EL (cell line): ENCODE results near the gene TRAF5.
"Not testable (repeated sequence)": the region's sequence is repeated elsewhere in the genome, so short reads cannot be mapped to it uniquely, and the experiment has no call there.

Source experiments
- DNase-seq: peaks from one replicate; pipeline ENCODE4 v3.0.0-alpha.2; 2016

The TRAF5 gene

DNA sequence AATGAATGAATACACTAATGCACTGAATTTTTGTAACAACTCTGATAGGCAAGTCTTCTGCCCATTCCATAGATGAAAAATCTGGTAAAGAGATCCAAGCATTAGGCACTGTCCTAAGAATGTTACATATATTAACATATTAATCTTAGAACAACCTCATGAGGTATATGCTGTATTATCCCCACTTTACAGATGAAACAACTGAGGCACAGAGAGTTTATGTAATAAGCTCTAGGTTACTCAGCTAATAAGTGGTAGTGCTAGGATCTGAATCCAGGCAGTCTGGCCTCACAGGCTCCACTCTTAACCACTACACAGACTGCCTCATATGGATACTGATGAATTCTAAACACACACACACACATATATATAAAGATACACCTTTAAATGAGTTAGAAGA is 52.8 kb downstream of the TRAF5 start:
- no peak for DNase-seq

DNA sequence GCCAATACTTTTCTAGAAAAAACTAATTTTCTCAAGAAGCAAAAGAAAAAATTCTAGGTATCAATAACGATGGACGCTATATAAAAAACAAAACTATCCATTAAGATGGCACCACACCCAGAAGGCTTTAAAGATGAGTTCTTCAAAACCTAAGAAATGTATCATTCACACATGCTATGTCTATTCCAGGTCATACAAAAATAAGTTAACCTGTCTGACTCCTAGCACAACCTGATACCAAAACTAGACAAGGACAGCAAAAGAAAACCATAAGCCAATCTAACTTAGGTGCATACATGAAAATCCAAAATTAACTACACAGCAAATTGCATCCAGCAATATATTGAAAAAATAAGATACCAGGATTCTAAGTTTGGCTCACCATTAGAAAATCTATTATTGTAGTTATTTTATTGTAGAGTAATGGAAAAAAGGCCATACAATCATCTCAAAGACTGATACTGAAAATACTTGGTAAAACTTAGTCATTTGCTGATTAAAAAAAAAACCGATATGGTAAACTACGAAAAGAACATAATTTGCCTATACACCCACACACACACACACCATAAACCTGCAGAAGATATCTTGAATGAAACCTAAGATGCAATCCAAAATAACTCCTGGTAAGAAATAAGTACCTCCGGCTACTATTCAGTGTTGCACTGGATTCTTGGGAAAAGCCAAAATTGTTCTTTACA is 55.0 kb downstream of the TRAF5 start:
- no peak for DNase-seq

DNA sequence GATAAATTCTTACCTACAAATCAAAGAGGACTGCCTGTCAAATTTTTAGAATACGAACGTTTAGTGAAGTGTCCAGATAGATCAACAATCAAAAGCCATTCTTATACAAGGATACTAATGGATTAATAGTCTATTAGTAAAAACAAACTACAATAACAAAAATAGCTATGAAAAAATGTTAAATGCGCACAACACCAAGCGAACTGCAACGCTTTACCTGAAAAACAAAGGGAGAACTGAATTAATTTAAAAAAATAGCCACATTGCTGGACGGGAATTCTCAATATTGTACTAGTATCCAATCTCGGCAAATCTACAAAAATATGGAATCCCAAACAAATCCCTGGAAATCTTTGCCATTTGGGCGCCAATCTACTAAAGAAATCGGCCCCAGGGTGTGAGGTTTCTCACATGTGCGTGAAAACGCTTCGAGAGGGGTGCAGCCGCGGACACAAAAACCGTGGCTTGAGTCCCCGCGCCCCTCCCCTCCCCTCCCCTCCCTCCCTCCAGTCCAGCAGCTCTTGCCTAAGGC is 55.6 kb downstream of the TRAF5 start:
- DNase-seq = no peak

DNA sequence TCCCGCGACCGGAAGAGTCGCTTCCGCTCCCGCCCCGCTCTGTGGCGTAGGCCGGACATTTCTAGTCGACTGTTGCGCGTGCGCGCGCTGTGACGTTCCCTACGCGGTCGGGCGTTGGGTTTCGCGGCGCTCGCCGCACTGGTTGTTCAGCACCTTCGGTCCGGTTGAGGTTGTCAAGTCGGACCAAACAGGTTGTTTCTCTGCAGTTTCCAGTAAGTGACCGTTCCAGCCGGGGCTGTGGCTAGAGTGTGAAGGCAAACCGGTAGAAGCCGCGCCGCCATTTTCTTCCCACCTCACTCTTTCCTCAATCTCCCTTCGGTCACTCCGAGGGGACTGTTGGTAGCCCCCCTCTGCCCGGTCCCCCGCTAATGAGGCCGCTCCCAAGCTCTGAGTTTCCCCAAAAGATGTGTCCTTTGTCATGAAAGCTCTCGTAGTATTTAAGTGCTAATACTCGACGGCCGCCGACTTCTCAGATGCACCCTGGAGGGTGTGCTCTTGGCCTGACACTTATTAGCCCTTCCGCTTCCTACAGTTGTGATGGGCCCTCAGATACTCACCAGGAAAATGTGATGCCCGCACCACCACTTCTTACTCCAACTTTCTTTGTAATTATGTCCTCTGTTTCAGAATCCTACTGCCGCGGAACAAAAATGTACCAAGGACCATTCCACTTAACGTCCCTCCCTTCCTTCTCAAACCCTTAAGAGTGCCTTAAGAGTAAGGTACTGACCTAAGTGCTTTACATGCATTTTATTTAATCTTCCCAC is 56.3 kb downstream of the TRAF5 start:
- peak; percentile 92 for DNase-seq

DNA sequence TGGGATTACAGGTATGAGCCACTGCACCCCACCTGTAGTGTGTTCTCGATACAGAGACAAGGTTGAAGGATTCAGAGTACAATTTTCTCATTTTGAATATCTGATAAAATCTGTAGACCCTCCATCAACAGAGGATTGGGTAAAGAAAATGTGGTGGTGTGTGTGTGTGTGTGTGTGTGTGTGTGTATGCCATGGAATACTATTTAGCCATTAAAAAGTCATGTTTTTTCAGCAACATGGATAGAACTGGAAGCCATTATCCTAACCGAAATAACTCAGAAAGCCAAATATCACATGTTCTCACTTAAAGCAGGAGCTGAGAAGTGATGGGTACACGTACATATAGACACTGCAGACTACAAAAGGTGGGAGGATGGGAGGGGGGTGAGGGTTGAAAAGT is 57.9 kb downstream of the TRAF5 start:
- no peak for DNase-seq

DNA sequence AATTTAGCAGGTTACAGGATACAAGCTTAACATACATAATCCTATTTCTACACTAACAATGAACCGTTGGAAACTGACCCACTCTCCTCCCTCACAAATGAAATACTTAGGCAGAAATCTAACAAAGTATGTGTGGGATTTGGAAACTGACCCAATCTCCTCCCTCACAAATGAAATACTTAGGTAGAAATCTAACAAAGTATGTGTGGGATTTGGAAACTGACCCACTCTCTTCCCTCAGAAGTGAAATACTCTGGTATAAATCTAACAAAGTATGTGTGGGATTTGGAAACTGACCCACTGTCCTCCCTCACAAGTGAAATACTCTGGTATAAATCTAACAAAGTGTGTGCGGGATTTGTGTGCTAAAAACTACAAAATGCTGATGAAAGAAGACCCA is 60.3 kb downstream of the TRAF5 start:
- DNase-seq = no peak

DNA sequence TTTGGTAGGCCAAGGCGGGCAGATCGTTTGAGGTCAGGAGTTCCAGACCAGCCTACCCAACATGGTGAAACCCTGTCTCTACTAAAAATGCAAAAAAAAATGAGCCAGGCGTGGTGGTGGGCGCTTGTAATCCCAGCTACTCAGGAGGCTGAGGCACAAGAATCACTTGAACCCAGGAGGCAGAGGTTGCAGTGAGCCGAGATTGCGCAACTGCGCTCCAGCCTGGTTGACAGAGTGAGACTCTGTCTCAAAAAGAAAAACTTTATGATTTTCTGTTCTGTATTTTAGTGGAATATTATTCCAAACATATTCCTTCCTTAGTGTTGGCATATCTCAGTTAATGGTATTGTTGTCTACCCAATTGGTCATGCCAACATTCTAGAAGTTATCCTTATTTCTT is 64.2 kb downstream of the TRAF5 start:
- DNase-seq = not testable (repeated sequence)

DNA sequence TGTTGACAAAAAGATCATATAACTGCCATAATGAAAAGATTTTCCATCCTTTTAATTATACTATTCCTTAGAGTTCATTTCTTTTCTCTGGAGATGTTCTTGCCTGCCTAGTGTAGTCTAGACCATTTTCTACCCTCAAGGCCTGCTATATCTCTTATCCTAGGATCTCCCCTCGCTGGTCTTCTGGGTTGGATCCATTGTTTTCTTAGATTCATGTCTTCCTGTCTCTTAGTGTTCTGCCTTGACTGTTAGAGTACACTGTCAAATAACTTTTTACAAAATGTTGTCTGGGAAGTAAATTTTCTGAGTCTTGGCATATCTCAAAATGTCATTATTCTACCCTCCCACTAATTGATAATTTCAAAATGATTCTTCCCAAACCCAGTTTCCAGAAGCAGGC is 66.6 kb downstream of the TRAF5 start:
- no peak for DNase-seq

DNA sequence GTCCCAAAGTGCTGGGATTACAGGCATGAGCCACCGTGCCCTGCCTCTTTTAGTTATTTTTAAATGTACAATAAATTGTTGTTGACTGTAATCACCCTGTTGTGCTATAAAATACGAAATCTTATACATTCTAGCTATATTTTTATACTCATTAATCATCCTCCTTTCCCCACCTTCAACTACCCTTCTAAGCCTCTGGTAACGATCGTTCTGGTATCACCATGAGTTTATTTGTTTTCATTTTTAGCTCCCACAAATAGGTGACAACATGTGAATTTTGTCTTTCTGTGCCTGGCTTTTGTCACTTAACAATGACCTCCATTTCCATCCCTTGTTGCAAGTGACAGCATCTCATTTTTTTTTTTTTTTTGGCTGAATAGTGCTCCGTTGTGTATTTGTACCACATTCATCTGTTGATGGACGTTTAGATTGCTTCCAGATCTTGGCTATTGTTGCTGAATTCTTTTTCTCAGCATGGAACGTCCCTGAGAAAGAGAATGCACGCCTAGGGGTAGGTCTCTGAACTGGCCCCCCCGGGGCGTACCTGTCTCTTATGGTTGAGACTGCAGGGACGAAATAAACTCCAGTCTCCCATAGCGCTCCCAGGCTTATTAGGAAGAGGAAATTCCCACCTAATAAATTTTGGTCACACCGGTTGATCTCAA is 71.8 kb downstream of the TRAF5 start:
- not testable (repeated sequence) for DNase-seq

DNA sequence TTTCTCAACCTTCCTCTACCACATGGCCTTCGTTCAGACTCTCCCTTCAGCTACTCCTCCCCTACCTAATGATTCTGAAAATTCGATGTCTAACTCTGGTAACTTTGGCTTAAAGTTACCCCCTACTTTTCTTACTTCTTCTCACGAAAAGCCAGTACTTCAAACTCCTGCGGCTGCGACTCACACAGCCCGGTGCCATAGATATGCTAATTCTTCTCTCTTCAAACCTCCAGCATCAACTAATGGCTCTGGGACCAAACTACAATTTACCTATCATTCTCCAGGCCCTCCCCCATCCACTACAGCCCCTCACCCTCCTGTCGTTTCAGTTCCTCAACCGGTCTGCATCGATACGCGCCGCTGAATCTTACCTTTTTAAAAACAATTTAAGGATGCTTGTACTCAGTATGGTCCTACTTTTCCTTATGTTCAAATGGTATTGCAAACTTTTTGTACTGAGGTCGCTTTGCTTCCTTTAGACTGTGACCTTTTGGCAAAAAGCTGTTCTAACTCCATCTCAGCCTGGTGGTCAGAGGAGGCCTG is 73.3 kb downstream of the TRAF5 start:
- DNase-seq = not testable (repeated sequence)

DNA sequence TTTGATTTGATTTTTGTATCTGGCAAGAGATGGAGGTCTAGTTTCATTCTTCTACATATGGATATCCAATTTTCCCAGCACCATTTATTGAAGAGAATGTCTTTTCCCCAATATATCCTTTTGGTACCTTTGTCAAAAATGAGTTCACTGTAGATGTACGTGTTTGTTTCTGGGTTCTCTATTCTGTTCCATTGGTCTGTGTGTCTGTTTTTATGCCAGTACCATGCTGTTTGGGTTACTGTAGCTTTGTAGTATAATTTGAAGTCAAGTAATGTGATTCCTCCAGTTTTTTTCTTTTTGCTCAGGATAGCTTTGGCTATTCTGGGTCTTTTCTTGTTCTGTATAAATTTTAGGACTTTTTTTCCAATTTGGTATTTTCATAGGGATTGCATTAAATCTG is 75.1 kb downstream of the TRAF5 start:
- DNase-seq = not testable (repeated sequence)

DNA sequence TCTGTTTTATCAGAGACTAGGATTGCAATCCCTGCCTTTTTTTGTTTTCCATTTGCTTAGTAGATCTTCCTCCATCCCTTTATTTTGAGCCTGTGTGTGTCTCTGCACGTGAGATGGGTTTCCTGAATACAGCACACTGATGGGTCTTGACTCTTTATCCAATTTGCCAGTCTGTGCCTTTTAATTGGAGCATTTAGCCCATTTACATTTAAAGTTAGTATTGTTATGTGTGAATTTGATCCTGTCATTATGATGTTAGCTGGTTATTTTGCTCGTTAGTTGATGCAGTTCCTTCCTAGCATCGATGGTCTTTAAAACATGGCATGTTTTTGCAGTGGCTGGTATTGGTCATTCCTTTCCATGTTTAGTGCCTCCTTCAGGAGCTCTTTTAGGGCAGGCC is 79.5 kb downstream of the TRAF5 start:
- DNase-seq = not testable (repeated sequence)

DNA sequence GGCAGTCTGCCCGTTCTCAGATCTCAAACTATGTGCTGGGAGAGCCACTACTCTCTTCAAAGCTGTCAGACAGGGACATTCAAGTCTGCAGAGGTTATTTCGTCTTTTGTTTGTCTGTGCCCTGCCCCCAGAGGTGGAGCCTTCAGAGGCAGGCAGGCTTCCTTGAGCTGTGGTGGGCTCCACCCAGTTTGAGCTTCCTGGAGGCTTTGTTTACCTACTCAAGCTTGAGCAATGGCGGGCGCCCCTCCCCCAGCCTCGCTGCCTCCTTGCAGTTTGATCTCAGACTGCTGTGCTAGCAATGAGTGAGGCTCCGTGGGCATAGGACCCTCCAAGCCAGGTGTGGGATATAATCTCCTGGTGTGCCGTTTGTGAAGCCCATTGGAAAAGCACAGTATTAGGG is 81.1 kb downstream of the TRAF5 start:
- DNase-seq = not testable (repeated sequence)

DNA sequence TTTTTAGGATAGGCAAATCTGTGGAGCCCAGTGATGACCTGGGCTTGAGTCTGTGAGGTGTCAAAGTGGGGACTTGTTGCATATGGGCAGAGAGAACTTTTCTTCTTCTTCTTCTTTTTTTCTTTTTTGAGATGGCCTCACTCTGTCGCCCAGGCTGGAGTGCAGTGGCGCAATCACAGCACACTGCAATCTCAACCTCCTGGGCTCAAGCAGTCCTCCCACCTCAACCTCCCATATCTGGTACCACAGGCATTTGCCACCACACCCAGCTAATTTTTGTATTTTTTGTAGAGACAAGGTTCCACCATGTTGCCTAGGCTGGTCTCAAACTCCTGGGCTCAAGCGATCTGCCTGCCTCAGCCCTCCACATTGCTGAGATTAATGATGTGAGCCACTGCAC is 85.0 kb downstream of the TRAF5 start:
- no peak for DNase-seq

DNA sequence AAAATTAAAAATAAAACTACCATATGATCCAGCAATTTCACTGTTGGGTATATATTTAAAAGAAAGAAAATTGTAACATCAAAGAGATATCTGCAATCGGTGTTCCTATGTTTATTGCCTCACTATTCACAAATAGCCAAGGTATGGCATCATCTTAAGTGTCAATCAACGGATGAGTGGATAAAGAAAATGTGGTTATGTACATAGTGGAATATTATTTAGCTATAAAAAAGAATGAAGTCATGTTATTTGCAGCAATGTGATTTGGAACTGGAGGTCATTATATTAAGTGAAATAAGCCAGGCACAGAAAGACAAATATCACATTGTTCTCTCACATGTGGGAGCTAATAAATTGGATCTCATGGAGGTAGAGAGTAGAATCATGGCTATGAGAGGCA is 89.1 kb downstream of the TRAF5 start:
- peak; percentile 2 for DNase-seq

DNA sequence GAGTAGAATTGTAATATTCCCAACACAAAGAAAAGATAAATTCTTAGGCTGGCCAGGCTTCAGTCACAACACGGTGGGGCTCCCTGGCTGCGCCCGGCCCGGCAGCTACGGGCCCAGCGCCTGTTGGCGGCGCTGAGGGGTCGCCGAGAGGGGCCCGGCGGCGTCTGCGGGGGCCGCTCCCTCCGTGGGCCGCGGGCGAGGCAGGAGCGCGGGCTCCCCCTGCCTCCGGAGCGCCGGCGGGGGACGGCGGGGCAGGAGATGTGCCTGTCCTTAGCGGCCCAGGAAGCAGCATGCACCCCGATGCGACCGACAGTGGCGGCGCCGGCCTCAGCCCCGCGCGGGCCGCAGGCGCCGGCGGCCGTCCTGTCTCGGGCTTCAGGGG is 89.6 kb downstream of the TRAF5 start:
- peak; percentile 46 for DNase-seq

DNA sequence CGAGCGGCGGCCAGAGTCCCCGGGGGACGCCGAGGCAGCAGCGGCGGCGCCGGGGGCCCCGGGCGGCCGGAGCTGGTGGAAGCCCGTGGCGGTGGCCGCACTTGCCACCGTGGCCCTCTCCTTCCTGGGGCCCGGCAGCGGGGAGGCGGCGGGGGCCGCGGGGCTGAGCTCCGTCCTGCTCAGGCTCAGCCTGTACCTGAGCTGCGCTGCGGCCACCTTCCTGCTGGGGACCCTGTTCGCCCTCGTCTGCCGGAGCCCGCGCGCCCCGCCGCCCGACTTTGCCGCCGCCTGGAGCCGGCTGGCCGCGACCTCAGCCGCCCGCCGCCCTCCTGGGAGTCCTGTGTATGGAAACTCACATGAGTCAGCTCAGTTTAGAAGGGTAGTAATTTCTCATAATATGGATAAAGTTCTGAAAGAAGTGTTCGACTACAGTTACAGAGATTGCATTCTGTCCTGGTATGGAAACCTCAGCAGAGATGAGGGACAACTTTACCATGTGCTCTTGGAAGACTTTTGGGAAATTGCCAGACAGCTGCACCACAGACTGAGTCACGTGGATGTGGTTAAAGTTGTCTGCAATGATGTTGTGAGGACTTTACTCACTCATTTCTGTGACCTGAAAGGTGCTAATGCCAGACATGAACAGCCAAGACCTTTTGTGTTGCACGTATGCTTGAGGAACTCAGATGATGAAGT is 90.1 kb downstream of the TRAF5 start:
- DNase-seq = peak; percentile 72

DNA sequence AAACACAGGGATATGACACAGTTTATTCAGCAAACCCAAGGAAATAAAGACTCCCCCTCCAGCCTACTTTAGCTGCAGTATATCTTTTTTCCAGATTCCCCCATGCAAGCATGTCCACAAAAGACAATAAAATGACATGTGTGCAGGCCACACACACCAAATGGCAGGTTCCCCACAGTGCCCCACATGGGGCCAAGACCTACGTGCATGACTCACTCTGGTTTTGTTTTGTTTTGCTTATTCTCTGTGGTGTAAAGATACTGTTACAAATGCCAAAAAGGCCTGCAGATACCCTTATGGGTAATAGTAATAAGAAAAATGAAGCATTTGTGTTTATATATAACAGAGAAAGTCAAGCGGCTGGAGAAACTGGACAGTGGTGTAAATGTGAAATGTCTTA is 93.8 kb downstream of the TRAF5 start:
- DNase-seq = peak; percentile 56

DNA sequence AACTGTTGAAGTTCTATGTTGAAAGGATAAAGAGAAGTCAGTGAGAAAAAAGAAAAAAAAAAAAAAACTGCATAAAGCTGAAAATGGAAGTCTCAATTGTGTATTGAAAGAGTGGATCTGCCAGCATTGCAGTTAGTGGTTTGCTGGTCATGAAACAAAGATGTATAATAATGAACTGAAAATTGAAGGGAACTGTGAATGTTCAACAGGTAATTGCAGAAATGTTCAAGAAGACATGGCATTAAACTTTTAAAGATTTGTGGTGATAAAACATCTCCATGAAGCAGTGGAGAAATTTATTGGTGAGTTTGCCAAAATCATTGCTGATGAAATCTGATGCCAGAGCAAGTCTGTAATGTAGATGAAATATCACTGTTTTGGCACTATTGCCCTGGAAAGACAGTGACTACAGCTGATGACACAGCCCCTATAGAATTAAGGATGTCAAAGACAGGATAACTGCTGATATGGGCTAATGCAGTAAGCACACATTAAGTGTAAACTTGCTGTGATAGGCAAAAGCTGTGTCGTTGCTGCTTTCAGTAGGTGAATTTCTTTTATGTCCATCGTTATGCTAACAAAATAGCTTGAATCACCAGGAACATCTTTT is 94.3 kb downstream of the TRAF5 start:
- peak; percentile 37 for DNase-seq

DNA sequence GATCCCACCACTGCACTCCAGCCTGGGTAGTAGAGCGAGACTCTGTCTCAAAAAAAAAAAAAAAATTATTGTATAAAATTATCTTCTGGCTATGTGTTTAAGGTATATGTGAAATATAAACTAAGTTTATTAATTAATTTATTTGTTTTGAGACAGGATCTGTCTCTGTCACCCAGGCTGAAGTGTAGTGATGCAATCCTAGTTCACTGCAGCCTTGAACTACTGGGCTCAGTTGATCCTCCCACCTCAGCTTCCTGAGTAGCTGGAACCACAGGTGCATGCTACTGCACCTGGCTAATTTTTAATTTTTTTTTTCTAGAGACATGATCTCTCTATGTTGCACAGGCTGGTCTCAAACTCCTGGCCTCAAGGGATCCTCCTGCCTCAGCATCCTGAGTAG is 97.4 kb downstream of the TRAF5 start:
- DNase-seq = no peak
